Suprapubic skin (tissue), 4 donors: ENCODE measurements around the gene BCAS4.

Experiments used
- EP300 ChIP-seq: sonication (generic); formaldehyde crosslinking; IDR thresholded peaks from one replicate; pipeline ENCODE4 v1.6.1; 2017; ENCODE audit warnings: antibody characterized with exemption
- POLR2A ChIP-seq, 2 donors: fragments of 450-650 bp; IDR thresholded peaks; one replicate each; pipeline ENCODE4 v1.6.1; 2017; ENCODE audit warnings: antibody characterized with exemption in 2 of 2, mild to moderate bottlenecking in 2 of 2, moderate library complexity in 2 of 2
- POLR2AphosphoS5 ChIP-seq, 3 donors: sonication (generic); formaldehyde crosslinking; IDR thresholded peaks; one replicate each; pipeline ENCODE4 v1.6.1; 2017; ENCODE audit warnings: antibody characterized with exemption in 3 of 3
- TF ChIP-seq, protein P1 (sequence below), 2 donors: fragments of 200-600 bp in 1 of 2; fragments of 450-650 bp in 1 of 2; sonication (generic) in 1 of 2; IDR thresholded peaks; one replicate each; pipeline ENCODE4 v1.5.1; 2016 to 2019; ENCODE audit warnings: antibody characterized with exemption in 2 of 2, mild to moderate bottlenecking in 1 of 2, moderate library complexity in 1 of 2

DNA sequence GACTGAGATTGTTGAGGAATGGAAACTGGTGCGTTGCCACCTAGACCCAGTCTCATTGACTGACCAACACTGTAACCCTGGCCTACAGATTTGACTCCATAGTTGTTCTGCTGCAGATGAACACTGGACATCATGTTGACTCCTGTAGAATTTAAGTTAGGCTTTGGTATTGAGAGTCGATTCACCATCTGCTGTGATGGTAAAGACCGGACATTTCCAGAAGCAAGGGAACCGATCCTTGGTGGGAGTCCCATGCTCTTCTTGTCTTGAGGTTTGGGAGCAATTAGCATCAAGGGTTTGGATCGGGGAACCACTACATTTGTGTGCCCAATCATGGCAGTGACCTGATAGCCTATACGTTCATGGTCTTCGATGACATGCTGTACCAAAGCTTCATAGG, 98.8 kb downstream of the BCAS4 start:
- TF ChIP-seq, protein P1, sequence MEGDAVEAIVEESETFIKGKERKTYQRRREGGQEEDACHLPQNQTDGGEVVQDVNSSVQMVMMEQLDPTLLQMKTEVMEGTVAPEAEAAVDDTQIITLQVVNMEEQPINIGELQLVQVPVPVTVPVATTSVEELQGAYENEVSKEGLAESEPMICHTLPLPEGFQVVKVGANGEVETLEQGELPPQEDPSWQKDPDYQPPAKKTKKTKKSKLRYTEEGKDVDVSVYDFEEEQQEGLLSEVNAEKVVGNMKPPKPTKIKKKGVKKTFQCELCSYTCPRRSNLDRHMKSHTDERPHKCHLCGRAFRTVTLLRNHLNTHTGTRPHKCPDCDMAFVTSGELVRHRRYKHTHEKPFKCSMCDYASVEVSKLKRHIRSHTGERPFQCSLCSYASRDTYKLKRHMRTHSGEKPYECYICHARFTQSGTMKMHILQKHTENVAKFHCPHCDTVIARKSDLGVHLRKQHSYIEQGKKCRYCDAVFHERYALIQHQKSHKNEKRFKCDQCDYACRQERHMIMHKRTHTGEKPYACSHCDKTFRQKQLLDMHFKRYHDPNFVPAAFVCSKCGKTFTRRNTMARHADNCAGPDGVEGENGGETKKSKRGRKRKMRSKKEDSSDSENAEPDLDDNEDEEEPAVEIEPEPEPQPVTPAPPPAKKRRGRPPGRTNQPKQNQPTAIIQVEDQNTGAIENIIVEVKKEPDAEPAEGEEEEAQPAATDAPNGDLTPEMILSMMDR (IDR thresholded peaks at IDR 0.05) = no peak
- TF ChIP-seq POLR2AphosphoS5 (IDR thresholded peaks at IDR 0.05) (no peak), POLR2A (IDR thresholded peaks at IDR 0.05) (no peak), EP300 (no peak)
